Neural progenitor cell (in vitro differentiated cells): ENCODE measurements around the gene TNIK.

ENCODE experiments used
- EZH2phosphoT487 ChIP-seq: fragments of 200-600 bp; sonication (generic); IDR thresholded peaks from 2 replicates; pipeline ENCODE4 v1.6.1; 2017; ENCODE audit warnings: antibody characterized with exemption
- TF ChIP-seq, protein P1 (sequence below): fragments of 200-600 bp; sonication (generic); IDR thresholded peaks from 2 replicates; pipeline ENCODE4 v1.5.1; 2017; ENCODE audit warnings: antibody characterized with exemption, mild to moderate bottlenecking

GRCh38 chr3:171369156-171369555 is 91.0 kb downstream of the TNIK start:
- TF ChIP-seq, protein P1, sequence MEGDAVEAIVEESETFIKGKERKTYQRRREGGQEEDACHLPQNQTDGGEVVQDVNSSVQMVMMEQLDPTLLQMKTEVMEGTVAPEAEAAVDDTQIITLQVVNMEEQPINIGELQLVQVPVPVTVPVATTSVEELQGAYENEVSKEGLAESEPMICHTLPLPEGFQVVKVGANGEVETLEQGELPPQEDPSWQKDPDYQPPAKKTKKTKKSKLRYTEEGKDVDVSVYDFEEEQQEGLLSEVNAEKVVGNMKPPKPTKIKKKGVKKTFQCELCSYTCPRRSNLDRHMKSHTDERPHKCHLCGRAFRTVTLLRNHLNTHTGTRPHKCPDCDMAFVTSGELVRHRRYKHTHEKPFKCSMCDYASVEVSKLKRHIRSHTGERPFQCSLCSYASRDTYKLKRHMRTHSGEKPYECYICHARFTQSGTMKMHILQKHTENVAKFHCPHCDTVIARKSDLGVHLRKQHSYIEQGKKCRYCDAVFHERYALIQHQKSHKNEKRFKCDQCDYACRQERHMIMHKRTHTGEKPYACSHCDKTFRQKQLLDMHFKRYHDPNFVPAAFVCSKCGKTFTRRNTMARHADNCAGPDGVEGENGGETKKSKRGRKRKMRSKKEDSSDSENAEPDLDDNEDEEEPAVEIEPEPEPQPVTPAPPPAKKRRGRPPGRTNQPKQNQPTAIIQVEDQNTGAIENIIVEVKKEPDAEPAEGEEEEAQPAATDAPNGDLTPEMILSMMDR: no peak
- no peak for TF ChIP-seq EZH2phosphoT487
